Activated naive CD4-positive, alpha-beta T cell treated with anti-CD3 and anti-CD28 coated beads, Interleukin-2, amount 50 U/mL, for 72 hours (primary cell): ENCODE measurements around the gene CDHR3. TPM values are rescaled to one million over a fixed set of nuclear protein-coding genes. Genes with fewer than 3 reads are reported as not detected.
"Not testable (repeated sequence)": the region's sequence is repeated elsewhere in the genome, so short reads cannot be mapped to it uniquely, and the experiment has no call there.

ENCODE experiments used
- ATAC-seq, 2 donors: fragments of 150-1000 bp; cut with Tn5 transposase; 2 replicates each; pipeline ENCODE4 v1.10.0; 2021; ENCODE audit warnings: mild to moderate bottlenecking in 2 of 2, moderate library complexity in 2 of 2
- DNase-seq, 2 donors: peaks; one replicate each; pipeline ENCODE4 v3.0.0; 2021 to 2022; ENCODE audit warnings: low spot score in 2 of 2
- H3K27ac Mint-ChIP-seq, 2 donors: one replicate each; pipeline ENCODE4 v1.8.0; 2022; ENCODE audit warnings: mild to moderate bottlenecking in 2 of 2, mixed read lengths in 2 of 2
- H3K36me3 Mint-ChIP-seq, 2 donors: one replicate each; pipeline ENCODE4 v1.8.0; 2022; ENCODE audit warnings: mixed read lengths in 2 of 2
- H3K9me3 Mint-ChIP-seq, 2 donors: one replicate each; pipeline ENCODE4 v1.8.0; 2022; ENCODE audit warnings: mixed read lengths in 2 of 2
- total RNA-seq, 2 donors: library from RNA; stranded (reverse); gene quantifications; one replicate each; pipeline ENCODE4 v1.2.3, GENCODE V29; 2022

CDHR3 gene
- total RNA-seq, 2 donors from 2014 or later = 0.45 to 0.71 TPM

- no peak overlapping the region for H3K27ac Mint-ChIP-seq
- peaks cover 3 to 10% of the 10 kb centered on the region in 2 donors for H3K9me3 Mint-ChIP-seq
- H3K36me3 Mint-ChIP-seq = peaks cover 10 to 12% of the 10 kb centered on the region in 2 donors
- DNase-seq (no peak), ATAC-seq (no peak)
These were observed 11.5 kb upstream of the CDHR3 start for GRCh38 chr7:105951597-105951996.

- ATAC-seq (no peak), DNase-seq (no peak)
- peaks cover 10 to 12% of the 10 kb centered on the region in 2 donors for H3K36me3 Mint-ChIP-seq
- H3K9me3 Mint-ChIP-seq = peaks cover 3 to 10% of the 10 kb centered on the region in 2 donors
- peak overlapping the region in 1 of 2 donors; percentile 47 for H3K27ac Mint-ChIP-seq
These were observed 10.0 kb upstream of the CDHR3 start for GRCh38 chr7:105952917-105953595.

- no peak for ATAC-seq
- DNase-seq = no peak
- H3K9me3 Mint-ChIP-seq = peaks cover 3 to 10% of the 10 kb centered on the region in 2 donors
- no peak overlapping the region for H3K27ac Mint-ChIP-seq
- H3K36me3 Mint-ChIP-seq = peaks cover 10 to 12% of the 10 kb centered on the region in 2 donors
These were observed 8.4 kb upstream of the CDHR3 start for GRCh38 chr7:105954711-105955110.

DNA sequence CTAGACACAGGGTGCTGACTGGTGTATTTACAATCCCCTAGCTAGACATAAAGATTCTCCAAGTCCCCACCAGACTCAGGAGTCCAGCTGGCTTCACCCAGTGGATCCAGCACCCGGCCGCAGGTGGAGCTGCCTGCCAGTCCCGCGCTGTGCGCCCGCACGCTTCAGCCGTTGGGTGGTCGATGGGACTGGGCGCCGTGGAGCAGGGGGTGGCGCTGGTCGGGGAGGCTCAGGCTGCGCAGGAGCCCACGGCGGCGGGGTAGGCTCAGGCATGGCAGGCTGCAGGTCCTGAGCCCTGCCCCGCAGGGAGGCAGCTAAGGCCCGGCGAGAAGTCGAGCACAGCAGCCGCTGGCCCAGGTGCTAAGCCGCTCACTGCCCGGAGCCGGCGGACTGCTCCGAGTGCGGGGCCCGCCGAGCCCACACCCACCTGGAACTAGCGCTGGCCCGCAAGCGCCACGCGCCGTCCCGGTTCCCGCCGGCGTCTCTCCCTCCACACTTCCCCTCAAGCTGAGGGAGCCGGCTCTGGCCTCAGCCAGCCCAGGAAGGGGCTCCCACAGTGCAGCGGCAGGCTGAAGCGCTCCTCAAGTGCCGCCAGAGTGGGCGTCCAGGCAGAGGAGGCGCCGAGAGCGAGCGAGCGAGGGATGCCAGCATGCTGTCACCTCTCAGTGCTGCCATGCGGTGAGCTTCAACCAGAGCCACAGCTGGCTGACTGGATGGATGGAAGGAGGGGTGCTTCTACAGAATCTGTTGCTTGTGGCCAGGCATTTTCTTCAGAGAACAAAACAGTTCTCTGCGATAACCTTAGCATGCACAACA lies 7.2 kb upstream of the CDHR3 start:
- ATAC-seq, H3K27ac Mint-ChIP-seq, DNase-seq: not testable (repeated sequence)
- peaks cover 10 to 12% of the 10 kb centered on the region in 2 donors for H3K36me3 Mint-ChIP-seq
- peaks cover 3 to 10% of the 10 kb centered on the region in 2 donors for H3K9me3 Mint-ChIP-seq

GRCh38 chr7:105958012-105958411 lies 5.1 kb upstream of the CDHR3 start:
- no peak for DNase-seq
- H3K36me3 Mint-ChIP-seq = no peaks in the 10 kb centered on the region
- no peak overlapping the region for H3K27ac Mint-ChIP-seq
- peaks cover 0 to 4% of the 10 kb centered on the region in 2 donors for H3K9me3 Mint-ChIP-seq
- ATAC-seq = no peak

DNA sequence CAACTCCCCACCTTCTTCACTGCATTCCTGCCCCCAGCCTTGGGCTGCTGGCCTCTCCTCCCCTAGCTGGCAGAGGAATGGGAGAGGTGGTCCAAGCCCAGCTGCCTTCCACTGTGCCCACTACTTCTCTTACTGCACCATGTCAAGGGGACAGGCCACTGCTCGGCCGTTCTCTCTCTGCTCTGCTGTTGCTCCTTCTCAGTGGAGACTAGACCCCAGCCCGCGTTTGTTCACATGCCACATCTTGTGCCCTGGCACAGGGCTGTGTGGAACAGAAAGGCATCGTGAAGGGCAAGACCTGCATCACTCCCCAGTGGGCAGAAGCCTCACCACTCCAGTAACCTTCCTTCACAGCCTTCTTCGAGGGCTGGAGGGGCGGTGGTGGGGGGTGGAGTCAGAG lies 711 bp upstream of the CDHR3 start:
- no peak for ATAC-seq
- H3K27ac Mint-ChIP-seq = no peak overlapping the region
- H3K9me3 Mint-ChIP-seq = no peaks in the 10 kb centered on the region
- no peaks in the 10 kb centered on the region for H3K36me3 Mint-ChIP-seq
- no peak for DNase-seq

DNA sequence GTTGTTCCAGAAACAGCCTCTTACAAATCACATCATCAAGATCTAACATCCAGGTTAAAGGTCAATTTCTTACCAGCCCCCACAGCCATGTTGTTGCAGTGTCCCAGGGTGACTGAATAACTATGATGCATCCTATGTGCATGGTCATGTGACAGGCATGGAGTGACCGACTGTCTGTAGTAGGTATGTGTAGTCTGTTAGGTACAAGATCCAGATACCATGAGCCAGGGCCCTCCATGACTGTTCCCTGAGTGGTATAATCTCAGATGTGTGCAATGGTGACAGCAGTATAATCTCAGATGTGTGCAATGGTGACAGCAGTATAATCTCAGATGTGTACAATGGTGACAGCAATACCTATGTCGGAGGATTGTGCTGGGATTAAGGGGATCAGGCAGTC lies 8.8 kb downstream of the CDHR3 start:
- H3K27ac Mint-ChIP-seq = no peak overlapping the region

GRCh38 chr7:105972276-105972675 lies 9.2 kb downstream of the CDHR3 start:
- H3K9me3 Mint-ChIP-seq = no peaks in the 10 kb centered on the region
- no peak overlapping the region for H3K27ac Mint-ChIP-seq
- DNase-seq (no peak), ATAC-seq (no peak)
- no peaks in the 10 kb centered on the region for H3K36me3 Mint-ChIP-seq

More for the DNA sequence above, 8.8 kb downstream of the CDHR3 start:
- DNase-seq (no peak), ATAC-seq (peak in 1 of 2 donors; percentile 11)
- Mint-ChIP-seq H3K9me3 (no peaks in the 10 kb centered on the region), H3K36me3 (no peaks in the 10 kb centered on the region)

GRCh38 chr7:105974471-105974870 lies 11.4 kb downstream of the CDHR3 start:
- DNase-seq (no peak), ATAC-seq (no peak)
- no peaks in the 10 kb centered on the region for H3K36me3 Mint-ChIP-seq
- H3K27ac Mint-ChIP-seq = no peak overlapping the region
- no peaks in the 10 kb centered on the region for H3K9me3 Mint-ChIP-seq

DNA sequence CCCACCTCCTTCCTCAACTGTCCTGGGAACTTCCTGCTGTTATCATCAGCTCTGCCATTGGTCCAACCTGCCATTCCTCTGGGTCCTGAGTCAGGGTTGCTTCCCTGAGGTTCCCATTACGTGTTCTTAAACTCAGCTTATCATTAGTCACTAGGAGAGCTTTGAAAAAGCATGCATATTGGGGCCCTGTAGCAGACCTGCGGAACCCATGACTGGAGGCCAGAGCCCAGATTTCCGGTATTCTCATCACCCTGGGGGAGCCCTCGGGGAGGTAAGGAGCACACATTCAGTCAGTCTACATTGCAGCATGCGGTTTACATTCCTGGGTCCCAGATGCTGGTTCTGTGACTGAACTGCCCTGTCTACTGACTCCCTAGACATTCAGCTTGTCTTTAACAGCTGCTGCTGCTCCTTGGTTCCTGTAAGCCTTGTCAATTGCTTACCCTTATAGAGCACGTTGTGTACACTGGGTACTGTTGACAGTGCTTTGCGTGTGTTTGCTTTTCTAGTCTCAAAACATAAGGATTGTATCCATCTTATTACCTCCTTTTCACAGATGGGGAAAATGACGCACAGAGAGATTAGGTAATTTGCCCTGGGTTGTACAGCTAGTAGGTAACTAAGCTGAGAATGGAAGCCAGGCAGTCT lies 12.8 kb downstream of the CDHR3 start:
- no peak for DNase-seq
- ATAC-seq = no peak
- Mint-ChIP-seq H3K9me3 (no peaks in the 10 kb centered on the region), H3K27ac (no peak overlapping the region), H3K36me3 (no peaks in the 10 kb centered on the region)

- H3K9me3 Mint-ChIP-seq = no peaks in the 10 kb centered on the region
These were observed 13.8 kb downstream of the CDHR3 start for GRCh38 chr7:105976868-105977267.

DNA sequence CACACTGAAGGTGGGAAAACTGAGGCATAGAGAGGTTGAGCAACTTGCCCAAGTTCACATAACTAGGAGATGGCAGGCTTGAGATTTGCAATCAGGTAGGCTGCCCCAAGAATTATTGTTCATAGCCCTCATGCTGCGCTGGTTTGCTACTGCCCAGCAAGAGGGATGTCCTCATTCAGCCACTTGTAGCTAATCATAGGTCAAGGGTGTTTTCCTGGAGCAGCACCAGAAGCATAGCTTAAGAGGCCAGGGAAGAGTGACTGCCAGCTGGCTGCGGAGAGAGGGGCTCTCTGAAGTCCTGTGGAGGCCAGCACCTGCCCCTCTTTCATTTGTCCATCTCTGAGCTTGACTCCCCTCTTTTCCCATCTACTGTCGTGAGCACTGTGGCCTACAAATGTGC lies 15.0 kb downstream of the CDHR3 start:
- no peaks in the 10 kb centered on the region for H3K9me3 Mint-ChIP-seq
- DNase-seq (no peak), ATAC-seq (no peak)
- H3K36me3 Mint-ChIP-seq = no peaks in the 10 kb centered on the region
- H3K27ac Mint-ChIP-seq = no peak overlapping the region

More at GRCh38 chr7:105976868-105977267, 13.8 kb downstream of the CDHR3 start:
- Mint-ChIP-seq H3K36me3 (no peaks in the 10 kb centered on the region), H3K27ac (no peak overlapping the region)
- no peak for ATAC-seq
- no peak for DNase-seq

DNA sequence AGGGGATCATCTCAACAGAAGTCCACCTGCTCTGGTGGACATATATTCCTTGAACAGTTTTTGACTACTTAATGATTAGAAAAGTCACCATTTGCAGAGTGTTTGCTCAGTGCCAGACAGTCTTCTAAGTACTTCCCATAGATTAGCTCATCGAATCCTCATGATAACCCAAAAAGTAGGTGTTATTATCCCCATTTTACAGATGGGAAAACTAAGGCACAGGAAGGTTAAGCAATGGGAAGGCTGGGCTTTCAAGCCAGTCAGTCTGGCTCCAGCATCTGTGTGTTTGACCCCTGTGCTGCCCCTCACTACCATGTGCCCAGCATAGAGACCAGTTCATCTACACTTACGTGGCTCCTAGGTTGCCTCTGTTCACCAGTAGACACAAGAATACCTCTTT lies 15.9 kb downstream of the CDHR3 start:
- no peak for ATAC-seq
- H3K36me3 Mint-ChIP-seq = no peaks in the 10 kb centered on the region
- no peaks in the 10 kb centered on the region for H3K9me3 Mint-ChIP-seq
- no peak overlapping the region for H3K27ac Mint-ChIP-seq
- no peak for DNase-seq

DNA sequence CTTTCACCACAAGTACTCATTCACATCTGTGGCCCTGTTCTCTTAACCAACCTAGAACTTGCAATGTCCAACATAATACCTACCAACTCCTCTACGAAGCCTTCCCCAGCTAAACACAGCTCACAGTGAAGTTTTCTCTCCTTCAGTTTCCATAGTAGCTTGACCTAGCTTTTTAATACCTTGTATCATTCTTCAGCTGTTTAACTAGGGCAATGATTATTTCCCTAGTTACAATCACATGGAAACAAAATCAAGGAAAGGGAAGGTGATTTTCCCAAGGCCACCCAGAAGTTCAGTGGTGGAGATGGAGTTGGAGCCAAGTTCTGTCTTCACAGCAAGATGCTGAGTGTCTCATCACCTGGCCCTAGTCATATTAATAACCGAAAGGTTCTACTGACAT lies 16.3 kb downstream of the CDHR3 start:
- Mint-ChIP-seq H3K27ac (no peak overlapping the region), H3K36me3 (no peaks in the 10 kb centered on the region), H3K9me3 (no peaks in the 10 kb centered on the region)
- ATAC-seq (no peak), DNase-seq (no peak)

DNA sequence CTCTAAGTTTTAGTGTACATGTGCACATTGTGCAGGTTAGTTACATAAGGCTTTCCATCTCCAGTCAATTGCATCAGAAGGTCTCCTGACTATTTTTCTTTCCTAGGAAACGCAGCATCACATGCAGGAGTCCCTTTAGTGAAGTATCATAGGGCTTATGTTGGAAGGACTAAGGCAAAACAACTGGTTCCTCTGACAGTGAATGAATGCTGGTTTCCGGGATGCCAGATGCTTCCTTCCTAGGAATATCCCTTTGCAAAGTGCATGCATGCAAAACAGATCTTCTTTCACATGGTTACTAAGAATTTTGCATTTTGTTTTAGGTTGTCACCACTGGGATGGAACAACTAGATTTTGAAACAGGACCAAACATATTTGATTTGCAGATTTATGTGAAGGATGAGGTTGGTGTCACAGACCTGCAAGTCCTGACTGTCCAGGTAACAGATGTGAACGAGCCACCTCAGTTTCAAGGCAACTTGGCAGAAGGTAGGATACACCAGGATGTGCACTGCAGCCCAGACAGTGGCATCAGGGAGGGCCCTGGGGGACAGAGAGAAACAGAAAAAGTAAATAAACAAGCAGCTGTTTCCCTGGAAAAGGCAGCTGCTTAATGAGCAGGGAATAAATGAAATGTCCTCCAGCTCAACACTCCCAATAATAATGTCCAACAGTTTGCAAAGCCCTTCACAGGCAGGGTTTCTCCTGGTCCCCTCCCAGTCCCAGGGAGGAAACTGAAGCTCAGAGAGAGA lies 17.8 kb downstream of the CDHR3 start:
- ATAC-seq (no peak), DNase-seq (no peak)
- H3K9me3 Mint-ChIP-seq = no peaks in the 10 kb centered on the region
- no peaks in the 10 kb centered on the region for H3K36me3 Mint-ChIP-seq
- no peak overlapping the region for H3K27ac Mint-ChIP-seq

- ATAC-seq (no peak), DNase-seq (no peak)
- H3K9me3 Mint-ChIP-seq = no peaks in the 10 kb centered on the region
- no peak overlapping the region for H3K27ac Mint-ChIP-seq
- H3K36me3 Mint-ChIP-seq = no peaks in the 10 kb centered on the region
These were observed 19.3 kb downstream of the CDHR3 start for GRCh38 chr7:105982388-105982787.

- DNase-seq, H3K36me3 Mint-ChIP-seq, H3K27ac Mint-ChIP-seq, H3K9me3 Mint-ChIP-seq, ATAC-seq: not testable (repeated sequence)
These were observed 21.7 kb downstream of the CDHR3 start for GRCh38 chr7:105984808-105985207.
